PC-3 (cell line): ENCODE measurements around the gene ADAM12. TPM values are rescaled to one million over a fixed set of nuclear protein-coding genes. Genes with fewer than 3 reads are reported as not detected.
A peak's percentile ranks its signal among the peaks of the same experiment; 100 is the strongest.

ENCODE experiments used
- ATAC-seq: fragments of 200-7000 bp; cut with Tn5 transposase; 2 replicates; pipeline ENCODE4 v1.9.1; 2020; ENCODE audit warnings: mild to moderate bottlenecking, moderate library complexity
- BruUV-seq: library from RNA; stranded (reverse); fragments of 400-500 nt; replicated peaks from 2 replicates; lab custom pipeline; 2021; lab: Mats Ljungman, UMichigan
- CTCF ChIA-PET: fragments of 300-600 bp; sonication (Branson Sonifier 250); formaldehyde crosslinking; loops from one replicate; lab custom pipeline; 2022; ENCODE audit warnings: antibody characterized with exemption; lab: Charles Lee
- POLR2A ChIA-PET: fragments of 300-600 bp; sonication (Branson Sonifier 250); formaldehyde crosslinking; loops from one replicate; lab custom pipeline; 2022; ENCODE audit warnings: antibody characterized with exemption; ENCODE audit not compliant: unreplicated experiment; lab: Charles Lee
- DNase-seq: peaks from one replicate; pipeline ENCODE4 v3.0.0-alpha.2; 2015
- H2AFZ ChIP-seq: fragments of 300-600 bp; sonication (generic); 2 replicates; pipeline ENCODE4 v1.6.0; 2016; ENCODE audit warnings: antibody characterized with exemption, low read length
- H3F3A ChIP-seq: fragments of 300-600 bp; sonication (generic); one replicate; pipeline ENCODE4 v1.6.0; 2017; ENCODE audit warnings: antibody characterized with exemption, low read length, control low read depth, mild to moderate bottlenecking; ENCODE audit not compliant: unreplicated experiment
- H3K27ac ChIP-seq: fragments of 300-600 bp; sonication (generic); 2 replicates; pipeline ENCODE4 v1.5.1; 2016; ENCODE audit warnings: mild to moderate bottlenecking, low read length
- H3K27me3 ChIP-seq: fragments of 300-600 bp; sonication (generic); 2 replicates; pipeline ENCODE4 v1.6.1; 2016; ENCODE audit warnings: low read length, mixed read lengths
- H3K36me3 ChIP-seq: fragments of 300-600 bp; sonication (generic); 2 replicates; pipeline ENCODE4 v1.6.1; 2016; ENCODE audit warnings: low read depth, mixed run types, low read length, mixed read lengths
- H3K4me1 ChIP-seq: fragments of 300-600 bp; sonication (generic); 2 replicates; pipeline ENCODE4 v1.5.1; 2016; ENCODE audit warnings: low read length; ENCODE audit not compliant: insufficient read depth
- H3K4me2 ChIP-seq: fragments of 300-600 bp; sonication (generic); 2 replicates; pipeline ENCODE4 v1.6.0; 2016; ENCODE audit warnings: low read length
- H3K4me3 ChIP-seq: fragments of 300-600 bp; sonication (generic); 2 replicates; pipeline ENCODE4 v1.5.1; 2016; ENCODE audit warnings: mild to moderate bottlenecking, low read length, mixed read lengths
- H3K79me2 ChIP-seq: fragments of 300-600 bp; sonication (generic); 2 replicates; pipeline ENCODE4 v1.6.1; 2017; ENCODE audit warnings: low read length, mixed read lengths
- H3K9ac ChIP-seq: fragments of 300-600 bp; sonication (generic); 2 replicates; pipeline ENCODE4 v1.6.0; 2016; ENCODE audit warnings: mild to moderate bottlenecking, low read length
- H3K9me2 ChIP-seq: fragments of 300-600 bp; sonication (generic); replicated peaks from 2 replicates; pipeline ENCODE4 v1.6.1; 2016; ENCODE audit warnings: mixed run types, low read length, mixed read lengths
- H3K9me3 ChIP-seq: fragments of 300-600 bp; sonication (generic); 2 replicates; pipeline ENCODE4 v1.6.1; 2016; ENCODE audit warnings: low read length, mixed read lengths
- H4K20me1 ChIP-seq: fragments of 300-600 bp; sonication (generic); 2 replicates; pipeline ENCODE4 v1.6.1; 2016; ENCODE audit warnings: low read length, mixed read lengths
- CTCF ChIP-seq: fragments of 300-600 bp; sonication (generic); conservative IDR thresholded peaks from 2 replicates; pipeline ENCODE4 v1.5.1; 2017; ENCODE audit warnings: antibody characterized with exemption, low read depth, mild to moderate bottlenecking, low read length
- EZH2 ChIP-seq: fragments of 300-600 bp; sonication (generic); IDR thresholded peaks from one replicate; pipeline ENCODE4 v1.6.1; 2017; ENCODE audit warnings: antibody characterized with exemption, mild to moderate bottlenecking, low read length; ENCODE audit not compliant: unreplicated experiment
- EZH2phosphoT487 ChIP-seq: fragments of 300-600 bp; sonication (generic); IDR thresholded peaks from 2 replicates; pipeline ENCODE4 v1.6.1; 2018; ENCODE audit warnings: mild to moderate bottlenecking, antibody characterized with exemption, low read length, borderline replicate concordance
- intact Hi-C: fragments of 100-400 bp; cut with micrococcal nuclease; formaldehyde crosslinking; loops from 2 replicates; pipeline ENCODE4 v1.9.0; 2023
- total RNA-seq: library from RNA; depleted of rRNA; stranded (reverse); fragments of >200 nt; gene quantifications from 2 replicates; pipeline ENCODE4 v1.2.3, GENCODE V29; 2014

Gene ADAM12
- total RNA-seq, 1 experiment from 2014 or later, result 3.4 TPM

GRCh38 chr10:126373972-126374371 is 14.3 kb downstream of the ADAM12 start:
- H3K9ac ChIP-seq, result no peak overlapping the region
- peaks cover 7% of the 10 kb centered on the region; the same call in 1 of the 2 replicates for H3K79me2 ChIP-seq
- 0 out of 2 replicates have a peak overlapping the region, but pooled peaks have one; percentile 1 for H3K27ac ChIP-seq
- no peaks in the 10 kb centered on the region for H3K27me3 ChIP-seq
- no peaks in the 10 kb centered on the region for H3K36me3 ChIP-seq
- peaks cover 29% of the 10 kb centered on the region for H3K4me1 ChIP-seq
- BruUV-seq, result no TSS peak
- peaks cover 4% of the 10 kb centered on the region for H3F3A ChIP-seq
- CTCF ChIA-PET, result no interaction called here
- no peak overlapping the region for H2AFZ ChIP-seq
- TF ChIP-seq EZH2phosphoT487, result no peak
- TF ChIP-seq CTCF, result no peak
- TF ChIP-seq EZH2, result no peak
- POLR2A ChIA-PET, result no interaction called here
- no peak overlapping the region for H3K4me2 ChIP-seq
- H3K9me3 ChIP-seq, result no peaks in the 10 kb centered on the region
- ATAC-seq (no peak), DNase-seq (peak; percentile 43)
- no peak overlapping the region for H3K4me3 ChIP-seq
- intact Hi-C loops, result no loop called here
- no peaks in the 10 kb centered on the region for H4K20me1 ChIP-seq
- H3K9me2 ChIP-seq, result no peaks in the 10 kb centered on the region

- Histone ChIP-seq H3K9ac (no peak overlapping the region), H3K27ac (no peak overlapping the region), H3K9me3 (no peaks in the 10 kb centered on the region), H3K36me3 (no peaks in the 10 kb centered on the region), H3F3A (peaks cover 4% of the 10 kb centered on the region), H3K79me2 (peaks cover 4% of the 10 kb centered on the region; the same call in 1 of the 2 replicates), H3K4me3 (no peak overlapping the region), H2AFZ (no peak overlapping the region), H3K27me3 (no peaks in the 10 kb centered on the region), H3K4me2 (no peak overlapping the region), H4K20me1 (no peaks in the 10 kb centered on the region), H3K4me1 (peaks cover 29% of the 10 kb centered on the region), H3K9me2 (no peaks in the 10 kb centered on the region)
- TF ChIP-seq EZH2phosphoT487 (no peak), CTCF (no peak), EZH2 (no peak)
- POLR2A ChIA-PET, result no interaction called here
- no peak for DNase-seq
- intact Hi-C loops, result no loop called here
- no peak for ATAC-seq
- CTCF ChIA-PET, result interaction anchor here (0.5 kb wide), 1 partner anchor 14 kb away, joined by 3 read pairs; no protein-coding TSS in a partner anchor
- BruUV-seq, result no TSS peak
Observed at GRCh38 chr10:126373147-126373546, 15.1 kb downstream of the ADAM12 start.

GRCh38 chr10:126372396-126372795 is 15.9 kb downstream of the ADAM12 start:
- ATAC-seq (no peak), DNase-seq (no peak)
- Histone ChIP-seq H3K27ac (no peak overlapping the region), H3F3A (peaks cover 4% of the 10 kb centered on the region), H3K27me3 (no peaks in the 10 kb centered on the region), H3K9me3 (no peaks in the 10 kb centered on the region), H3K79me2 (0 out of 2 replicates have a peak, but pooled peaks cover under 1% of the 10 kb centered on the region), H3K4me3 (no peak overlapping the region), H3K9ac (no peak overlapping the region), H3K4me2 (no peak overlapping the region), H3K4me1 (peaks cover 26% of the 10 kb centered on the region), H2AFZ (no peak overlapping the region), H3K9me2 (no peaks in the 10 kb centered on the region), H3K36me3 (no peaks in the 10 kb centered on the region), H4K20me1 (no peaks in the 10 kb centered on the region)
- ChIA-PET POLR2A (no interaction called here), CTCF (no interaction called here)
- intact Hi-C loops, result no loop called here
- BruUV-seq, result no TSS peak
- no peak for TF ChIP-seq EZH2
- TF ChIP-seq EZH2phosphoT487, result no peak
- TF ChIP-seq CTCF, result no peak
